GM18526 (cell line): ENCODE data around the gene CACNA1S.

Experiments
- POLR2A ChIP-seq: IDR thresholded peaks from 3 replicates; pipeline ENCODE4 v1.6.1; 2011; ENCODE audit not compliant: insufficient read length; ENCODE audit errors: extremely low read depth

Gene CACNA1S

GRCh38 chr1:201131398-201131797, 19.2 kb upstream of the CACNA1S start:
- TF ChIP-seq POLR2A, result no peak

- TF ChIP-seq POLR2A, result no peak
Observed at GRCh38 chr1:201128962-201129361, 16.7 kb upstream of the CACNA1S start.

GRCh38 chr1:201128476-201128875, 16.2 kb upstream of the CACNA1S start:
- TF ChIP-seq POLR2A, result no peak

- TF ChIP-seq POLR2A, result no peak
Observed at GRCh38 chr1:201127755-201128455, 15.7 kb upstream of the CACNA1S start.

- TF ChIP-seq POLR2A, result no peak
Observed at GRCh38 chr1:201126832-201127754, 14.9 kb upstream of the CACNA1S start, which contains the start of gene ASCL5. TSS of gene ASCL5 (minus strand) at chr1:201127184. CDS start at chr1:201115372, 11,812 bp downstream.

GRCh38 chr1:201126463-201126831, 14.2 kb upstream of the CACNA1S start:
- no peak for TF ChIP-seq POLR2A

- TF ChIP-seq POLR2A, result no peak
Observed at GRCh38 chr1:201125800-201126199, 13.6 kb upstream of the CACNA1S start.

GRCh38 chr1:201125019-201125418, 12.8 kb upstream of the CACNA1S start:
- TF ChIP-seq POLR2A, result no peak

- TF ChIP-seq POLR2A, result no peak
Observed at GRCh38 chr1:201123866-201124265, 11.6 kb upstream of the CACNA1S start.

GRCh38 chr1:201122321-201122957, 10.2 kb upstream of the CACNA1S start:
- no peak for TF ChIP-seq POLR2A

GRCh38 chr1:201119206-201120197, 7.3 kb upstream of the CACNA1S start:
- no peak for TF ChIP-seq POLR2A

GRCh38 chr1:201116091-201116490, 3.9 kb upstream of the CACNA1S start:
- no peak for TF ChIP-seq POLR2A

- TF ChIP-seq POLR2A, result no peak
Observed at GRCh38 chr1:201115390-201115937, 3.2 kb upstream of the CACNA1S start.
